HCEC 1CT (cell line): ENCODE data around the gene NPIPA1.
"Not testable (repeated sequence)": the region's sequence is repeated elsewhere in the genome, so short reads cannot be mapped to it uniquely, and the experiment has no call there.

Experiments
- DNase-seq: peaks from one replicate; pipeline ENCODE4 v3.0.0-alpha.2; 2017

NPIPA1 gene

DNA sequence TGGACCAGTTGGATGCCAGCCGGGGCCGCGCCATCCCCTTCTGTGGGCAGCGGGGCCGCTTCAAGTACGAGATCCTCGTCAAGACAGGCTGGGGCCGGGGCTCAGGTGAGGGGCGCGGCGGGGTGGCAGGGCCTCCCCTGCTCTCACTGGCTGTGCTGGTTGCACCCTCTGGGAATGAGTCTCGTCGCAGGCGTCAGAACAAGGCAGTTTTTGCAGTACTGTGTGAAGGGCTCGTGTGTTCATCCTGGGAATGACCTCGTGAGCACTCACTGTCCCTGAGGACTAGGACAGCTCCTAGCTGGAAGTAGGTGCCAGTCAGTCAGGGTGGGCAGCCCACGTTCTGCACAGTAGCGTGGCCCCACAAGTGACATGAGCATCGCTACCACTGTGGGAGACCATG, 6.3 kb upstream of the NPIPA1 start:
- DNase-seq: not testable (repeated sequence)

DNA sequence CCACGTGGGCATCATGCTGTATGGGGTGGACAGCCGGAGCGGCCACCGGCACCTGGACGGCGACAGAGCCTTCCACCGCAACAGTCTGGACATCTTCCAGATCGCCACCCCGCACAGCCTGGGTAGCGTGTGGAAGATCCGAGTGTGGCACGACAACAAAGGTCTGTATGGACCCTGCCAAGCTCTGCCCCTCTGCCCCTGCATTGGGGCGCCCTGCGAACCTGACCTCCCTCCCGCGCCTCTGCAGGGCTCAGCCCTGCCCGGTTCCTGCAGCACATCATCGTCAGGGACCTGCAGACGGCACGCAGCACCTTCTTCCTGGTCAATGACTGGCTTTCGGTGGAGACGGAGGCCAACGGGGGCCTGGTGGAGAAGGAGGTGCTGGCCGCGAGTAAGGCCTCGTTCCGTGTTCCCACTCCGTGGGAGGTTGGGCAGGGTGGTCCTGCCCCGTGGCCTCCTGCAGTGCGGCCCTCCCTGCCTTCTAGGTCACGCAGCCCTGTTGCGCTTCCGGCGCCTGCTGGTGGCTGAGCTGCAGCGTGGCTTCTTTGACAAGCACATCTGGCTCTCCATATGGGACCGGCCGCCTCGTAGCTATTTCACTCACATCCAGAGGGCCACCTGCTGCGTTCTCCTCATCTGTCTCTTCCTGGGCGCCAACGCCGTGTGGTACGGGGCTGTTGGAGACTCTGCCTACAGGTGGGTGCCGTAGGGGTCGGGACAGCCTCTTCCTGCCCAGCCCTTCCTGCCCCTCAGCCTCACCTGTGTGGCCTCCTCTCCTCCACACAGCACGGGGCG, 4.5 kb upstream of the NPIPA1 start:
- DNase-seq: not testable (repeated sequence)

DNA sequence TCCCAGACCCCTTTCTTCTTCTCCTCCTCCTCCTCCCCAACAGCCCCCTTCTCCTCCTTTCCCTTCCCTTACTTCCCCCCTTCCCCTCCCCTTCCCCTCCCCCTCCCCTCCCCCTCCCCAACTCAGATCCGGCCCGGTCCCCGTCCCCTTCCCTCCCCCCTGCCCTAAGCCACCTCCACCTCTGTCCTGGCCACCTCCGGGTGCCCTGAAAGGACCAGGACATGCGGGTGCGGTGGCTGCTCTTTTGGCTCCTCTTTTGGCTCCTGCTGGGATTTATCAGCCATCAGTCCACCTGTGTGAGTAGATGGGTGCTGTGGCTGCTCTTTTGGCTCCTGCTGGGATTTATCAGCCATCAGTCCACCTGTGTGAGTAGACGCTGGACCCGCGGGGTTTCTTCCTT, 751 bp downstream of the NPIPA1 start:
- DNase-seq: not testable (repeated sequence)

DNA sequence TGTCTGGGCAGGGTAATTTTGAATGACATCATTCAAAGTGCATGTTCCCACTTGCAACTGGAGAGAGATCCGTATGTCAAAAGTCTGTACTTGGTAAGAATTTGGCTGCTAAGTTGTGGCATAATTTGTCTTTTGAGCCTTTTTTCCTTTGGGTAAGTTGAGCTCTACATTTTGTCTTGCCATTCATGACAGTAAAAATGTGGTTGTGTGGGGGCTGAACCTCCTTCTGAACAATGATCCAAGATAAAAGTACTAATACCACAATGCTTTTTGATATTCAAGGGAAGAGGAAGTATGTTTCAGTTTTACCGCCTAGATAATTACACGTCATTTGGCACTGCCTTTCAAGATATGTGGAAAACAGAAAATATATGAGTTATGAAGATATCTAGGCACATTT, 5.4 kb downstream of the NPIPA1 start:
- not testable (repeated sequence) for DNase-seq

DNA sequence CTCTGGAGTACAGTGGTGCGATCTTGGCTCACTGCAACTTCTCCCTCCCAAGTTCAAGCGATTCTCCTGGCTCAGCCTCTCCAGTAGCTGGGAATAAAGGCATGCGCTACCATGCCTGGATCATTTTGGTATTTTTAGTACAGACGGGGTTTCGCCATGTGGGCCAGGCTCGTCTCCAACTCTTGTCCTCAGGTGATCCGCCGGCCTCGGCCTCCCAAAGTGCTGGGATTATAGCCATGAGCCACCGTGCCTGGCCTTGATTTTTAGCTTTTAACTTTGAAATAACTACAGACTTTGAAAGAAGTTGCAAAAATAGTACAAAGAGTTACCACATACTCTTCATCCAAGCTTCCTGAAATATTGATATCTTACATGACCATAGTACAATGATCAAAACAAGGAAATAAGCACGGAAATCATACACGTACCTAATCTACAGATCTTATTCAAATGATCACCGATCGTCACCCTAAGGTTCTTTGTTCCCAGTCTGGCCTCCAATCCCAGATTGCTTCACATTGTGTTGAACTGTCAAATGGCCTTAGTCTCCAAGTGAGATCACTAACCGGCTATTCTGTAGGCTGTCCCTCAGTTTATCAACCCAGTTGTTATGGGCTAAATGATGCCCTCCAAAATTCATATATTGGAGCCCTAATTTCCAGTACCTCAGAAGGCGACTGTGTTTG, 18.4 kb downstream of the NPIPA1 start:
- no peak for DNase-seq

DNA sequence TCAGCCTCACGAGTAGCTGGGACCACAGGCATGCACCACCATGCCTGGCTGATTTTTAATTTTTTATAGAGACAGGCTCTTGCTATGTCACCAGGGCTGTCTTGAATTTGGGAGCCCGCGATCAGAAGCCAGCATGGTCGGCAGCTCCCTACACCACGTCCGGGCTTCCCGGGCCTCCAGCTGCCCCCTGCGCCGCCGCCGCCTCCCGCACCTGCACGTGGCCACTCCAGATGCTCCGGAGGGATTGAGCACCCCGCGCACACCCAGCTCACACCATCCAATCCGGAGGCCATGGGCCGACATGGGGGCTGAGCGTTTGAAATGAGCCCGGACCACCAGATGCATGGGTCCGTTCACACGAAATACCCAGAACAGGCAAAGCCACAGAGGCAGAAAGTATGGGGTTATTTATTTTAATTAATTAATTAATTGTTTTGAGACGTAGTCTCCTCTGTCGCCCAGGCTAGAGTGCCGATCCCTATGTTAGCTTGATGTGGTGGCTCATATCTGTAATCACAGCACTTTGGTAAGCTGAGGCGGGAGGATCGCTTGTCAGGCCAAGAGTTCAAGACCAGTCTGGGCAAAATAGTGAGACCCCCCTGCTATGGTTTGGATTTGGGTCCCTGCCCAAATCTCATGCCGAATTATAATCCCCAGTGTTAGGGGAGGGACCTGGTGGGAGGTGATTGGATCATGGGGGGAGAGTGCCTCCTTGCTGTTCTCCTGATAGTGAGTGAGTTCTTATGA, 20.5 kb downstream of the NPIPA1 start:
- DNase-seq: no peak

DNA sequence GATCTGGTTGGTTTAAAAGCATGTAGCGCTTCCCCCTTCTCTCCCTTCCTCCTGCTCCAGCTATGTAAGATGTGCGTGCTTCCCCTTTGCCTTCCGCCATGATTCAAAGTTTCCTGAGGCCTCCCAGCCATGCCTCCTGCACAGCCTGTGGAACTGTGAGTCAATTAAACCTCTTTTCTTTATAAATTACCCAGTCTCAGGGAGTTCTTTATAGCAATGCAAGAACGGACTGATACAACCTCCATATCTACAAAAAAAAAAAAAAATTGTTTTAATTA, 21.0 kb downstream of the NPIPA1 start:
- no peak for DNase-seq

DNA sequence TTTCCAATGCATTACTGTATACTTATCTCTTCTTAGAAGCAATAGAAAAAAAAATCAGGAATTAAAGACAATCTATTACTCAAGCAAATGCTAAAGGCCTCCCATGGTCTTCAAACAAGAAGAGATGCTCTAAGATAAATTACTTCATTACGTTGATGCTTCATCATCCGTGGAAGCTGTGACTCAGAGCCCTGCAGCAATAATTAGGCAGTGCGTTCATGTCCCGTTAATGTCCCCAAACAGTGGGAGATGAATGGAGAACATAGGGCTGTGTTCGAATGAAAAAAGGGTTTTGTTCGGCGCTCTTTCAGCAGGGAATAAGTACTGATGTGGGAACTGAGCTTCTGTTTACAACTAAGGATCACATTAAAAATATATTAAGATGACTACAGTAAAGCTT, 21.7 kb downstream of the NPIPA1 start:
- no peak for DNase-seq

DNA sequence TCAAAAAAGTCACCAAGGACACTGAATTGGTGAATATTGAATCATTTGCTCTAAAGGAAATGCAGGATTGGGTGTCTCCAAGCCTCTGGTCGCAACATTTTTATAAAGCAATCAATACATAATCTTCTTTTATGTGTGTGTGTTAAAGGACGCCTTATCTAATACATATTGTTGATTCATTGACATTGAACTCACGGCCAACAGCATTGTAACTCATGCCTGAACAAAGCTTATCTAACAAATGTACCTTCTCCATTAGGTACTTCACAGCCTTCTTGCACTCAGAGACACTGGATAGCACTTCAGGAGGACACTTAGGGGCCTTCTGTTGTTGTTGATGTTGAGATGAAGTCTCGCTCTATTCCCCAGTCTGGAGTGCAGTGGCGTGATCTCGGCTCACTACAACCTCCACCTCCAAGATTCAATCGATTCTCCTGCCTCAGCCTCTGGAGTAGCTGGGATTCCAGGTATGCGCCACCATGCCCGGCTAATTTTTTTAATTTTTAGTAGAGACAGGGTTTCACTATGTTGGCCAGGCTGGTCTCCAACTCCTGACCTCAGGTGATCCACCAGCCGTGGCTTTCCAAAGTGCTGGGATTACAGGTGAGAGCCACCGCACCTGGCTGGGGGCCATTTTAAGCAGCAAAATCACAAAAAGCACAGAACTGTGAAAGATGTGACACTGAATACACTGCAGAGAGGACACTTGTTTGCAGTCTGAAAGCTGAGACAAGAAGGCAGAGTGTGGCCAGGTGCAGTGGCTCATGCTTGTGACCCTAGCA, 24.4 kb downstream of the NPIPA1 start:
- no peak for DNase-seq

DNA sequence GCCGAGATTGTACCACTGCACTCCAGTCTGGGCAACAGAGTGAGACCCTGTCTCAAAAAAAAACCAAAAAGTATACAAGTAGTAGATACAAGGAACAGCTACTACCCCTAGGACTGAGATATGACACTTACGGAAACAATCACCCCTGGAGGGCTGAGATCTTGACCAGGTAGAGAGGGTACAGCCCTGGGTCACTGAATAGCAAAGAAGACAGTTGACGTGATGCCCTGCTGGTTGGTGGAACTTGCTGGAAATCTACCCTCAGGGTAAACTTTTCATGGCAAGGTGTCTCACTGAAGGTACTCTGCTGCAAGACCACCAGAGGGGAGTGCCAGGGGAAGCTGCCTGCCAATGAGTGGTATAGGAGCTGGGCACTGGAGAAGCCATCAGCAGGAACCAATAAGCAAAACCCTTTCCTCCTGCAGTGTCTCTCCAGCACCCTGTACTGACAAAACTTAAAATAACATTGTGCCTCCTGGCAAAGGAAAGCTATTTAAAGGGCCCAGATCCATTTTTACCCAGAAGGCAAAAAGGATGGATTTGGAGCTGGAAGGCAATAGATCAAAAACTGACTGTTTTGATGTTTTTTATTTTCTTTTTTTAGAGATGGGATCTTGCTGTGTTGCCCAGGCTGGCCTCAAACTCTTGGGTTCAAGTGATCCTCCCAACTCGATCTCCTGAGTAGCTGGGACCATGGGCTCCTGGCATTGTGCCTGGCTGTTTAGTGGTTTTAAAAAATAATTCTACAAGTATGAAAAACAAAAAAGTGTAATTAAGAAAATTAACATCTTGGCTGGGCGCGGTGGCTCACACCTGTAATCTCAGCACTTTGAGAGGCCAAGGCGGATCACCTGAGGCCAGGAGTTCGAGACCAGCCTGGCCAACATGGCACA, 26.3 kb downstream of the NPIPA1 start:
- DNase-seq: no peak

DNA sequence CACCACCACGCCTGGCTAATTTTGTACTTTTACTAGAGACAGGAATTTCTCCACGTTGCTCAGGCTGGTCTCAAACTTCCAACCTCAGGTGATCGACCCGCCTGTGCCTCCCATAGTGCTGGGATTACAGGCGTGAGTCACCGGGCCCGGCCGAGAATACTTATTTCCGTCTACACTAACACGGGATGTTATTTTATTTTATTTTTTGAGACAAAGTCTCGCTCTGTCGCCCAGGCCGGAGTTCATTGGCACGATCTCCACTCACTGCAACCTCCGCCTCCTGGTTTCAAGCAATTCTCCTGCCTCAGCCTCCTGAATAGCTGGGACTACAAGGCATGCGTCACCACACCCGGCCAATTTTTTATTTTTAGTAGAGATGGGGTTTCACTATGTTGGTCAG, 28.1 kb downstream of the NPIPA1 start:
- DNase-seq: no peak

DNA sequence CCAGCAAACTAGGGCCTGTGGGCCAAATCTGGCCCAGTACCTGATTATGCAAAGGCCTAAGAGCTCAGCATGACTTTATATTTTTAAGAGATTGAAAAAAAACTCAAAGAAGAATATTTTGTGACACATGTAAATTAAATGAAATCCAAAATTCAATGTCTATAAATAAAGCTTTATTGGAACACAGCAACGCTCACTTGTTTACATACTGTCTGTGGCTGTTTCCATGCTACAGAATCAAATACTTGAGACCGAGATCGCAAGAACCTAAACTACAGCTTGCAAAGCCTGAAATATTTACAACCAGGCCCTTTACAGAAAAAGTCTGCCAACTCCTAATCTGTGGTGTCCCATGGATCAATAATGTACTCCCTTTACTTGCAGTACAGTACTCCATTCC, 32.6 kb downstream of the NPIPA1 start:
- not testable (repeated sequence) for DNase-seq

DNA sequence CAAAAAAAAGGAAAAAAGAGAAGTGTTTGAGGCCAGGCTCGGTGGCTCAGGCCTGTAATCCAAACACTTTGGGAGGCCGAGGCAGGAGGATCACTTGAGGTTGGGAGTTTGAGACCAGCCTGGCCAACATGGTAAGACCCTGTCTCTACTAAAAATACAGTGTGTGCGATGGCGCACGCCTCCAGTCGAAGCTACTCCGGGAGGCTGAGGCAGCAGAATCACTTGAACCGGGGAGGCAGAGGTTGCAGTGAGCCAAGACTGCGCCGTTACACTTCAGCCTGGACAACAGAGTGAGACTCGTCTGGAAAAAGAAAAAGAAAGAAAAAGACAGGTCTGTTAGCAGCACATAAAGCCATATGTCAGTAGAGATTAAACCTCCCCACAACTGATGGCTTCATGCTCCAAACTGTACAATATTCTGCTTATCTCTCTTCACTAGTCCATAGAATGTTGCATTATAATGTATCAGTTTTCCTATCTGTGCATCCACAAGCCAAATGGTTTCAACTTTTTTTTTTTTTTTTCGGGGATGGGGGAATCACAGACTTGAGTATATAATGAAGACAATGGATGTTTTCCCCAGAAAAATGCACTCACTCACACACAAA, 34.5 kb downstream of the NPIPA1 start:
- not testable (repeated sequence) for DNase-seq

DNA sequence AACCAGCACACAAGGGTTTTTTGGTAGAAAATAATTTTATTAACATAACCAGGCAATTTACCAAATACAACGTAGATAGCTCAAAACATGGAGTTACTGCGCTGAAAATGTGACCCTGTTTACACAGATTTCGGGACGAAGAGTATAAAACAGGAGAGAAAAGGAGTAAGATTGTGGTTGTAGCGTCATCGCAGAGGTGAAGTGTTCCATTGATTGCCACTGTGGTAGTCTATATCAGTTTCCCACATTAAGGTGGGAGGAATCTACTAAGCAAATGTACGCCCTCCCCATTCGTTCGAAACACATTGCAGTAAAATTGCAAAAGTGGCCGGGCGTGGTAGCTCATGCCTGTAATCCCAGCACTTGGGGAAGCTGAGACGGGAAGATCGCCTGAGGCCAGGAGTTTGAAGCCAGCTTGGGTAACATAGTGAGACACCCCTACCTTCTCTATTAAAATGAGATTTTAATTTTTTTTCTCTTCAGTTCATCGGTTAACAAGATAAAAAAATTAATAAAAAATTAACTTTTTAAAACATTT, 36.6 kb downstream of the NPIPA1 start:
- DNase-seq: not testable (repeated sequence)

DNA sequence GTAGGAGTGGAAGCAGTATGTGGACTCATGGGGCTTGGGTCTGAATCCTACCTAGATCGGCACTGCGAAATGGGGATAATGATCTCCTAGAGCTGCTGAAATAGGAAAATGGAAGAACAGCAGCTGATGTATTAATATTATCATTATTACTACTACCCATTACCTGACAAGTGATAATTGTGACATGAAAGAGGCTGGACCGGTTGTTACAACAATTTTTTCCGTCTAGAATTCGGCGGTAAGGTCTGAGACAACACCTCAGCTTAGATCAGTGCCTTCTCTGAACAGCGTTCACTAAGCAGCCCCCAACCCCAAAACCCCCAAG, 37.0 kb downstream of the NPIPA1 start:
- not testable (repeated sequence) for DNase-seq

DNA sequence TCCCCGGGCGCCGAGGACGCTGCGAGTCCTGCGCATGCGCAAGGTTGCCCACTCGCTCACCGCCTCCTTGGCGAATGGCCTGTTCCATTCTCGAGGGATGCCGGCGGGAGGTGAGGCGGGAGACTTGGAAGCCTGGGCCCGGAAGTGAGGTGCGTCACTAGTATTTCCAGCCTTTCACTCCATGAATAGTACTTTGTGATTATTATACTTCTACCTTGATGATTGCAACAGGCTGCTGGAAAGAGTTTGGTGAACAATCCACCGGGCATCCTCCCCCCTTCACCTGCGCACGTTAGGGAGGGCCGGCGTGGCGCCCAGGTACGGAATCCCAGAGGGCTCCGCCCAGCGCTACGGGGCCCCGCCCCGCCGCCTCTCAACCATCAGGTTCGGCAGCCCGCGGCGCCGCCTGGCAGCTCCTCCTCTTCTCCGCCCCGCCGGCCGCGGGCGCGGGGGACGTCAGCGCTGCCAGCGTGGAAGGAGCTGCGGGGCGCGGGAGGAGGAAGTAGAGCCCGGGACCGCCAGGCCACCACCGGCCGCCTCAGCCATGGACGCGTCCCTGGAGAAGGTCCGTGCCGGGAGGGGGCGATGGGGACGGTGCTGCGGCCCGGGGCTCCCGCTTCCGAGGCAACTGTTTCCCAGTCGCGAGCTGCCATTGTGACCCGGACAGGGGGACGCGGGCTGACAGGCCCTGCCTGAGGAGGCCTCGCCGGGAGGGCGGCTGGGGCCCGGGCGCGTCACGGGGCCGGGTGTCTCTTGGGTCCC, 37.6 kb downstream of the NPIPA1 start, which contains the start of gene PDXDC1:
PDXDC1 (plus strand) TSS at position 371 of the 762 bp plus-strand sequence; CDS start at position 545, 174 bp downstream.
- peak; percentile 87 for DNase-seq

DNA sequence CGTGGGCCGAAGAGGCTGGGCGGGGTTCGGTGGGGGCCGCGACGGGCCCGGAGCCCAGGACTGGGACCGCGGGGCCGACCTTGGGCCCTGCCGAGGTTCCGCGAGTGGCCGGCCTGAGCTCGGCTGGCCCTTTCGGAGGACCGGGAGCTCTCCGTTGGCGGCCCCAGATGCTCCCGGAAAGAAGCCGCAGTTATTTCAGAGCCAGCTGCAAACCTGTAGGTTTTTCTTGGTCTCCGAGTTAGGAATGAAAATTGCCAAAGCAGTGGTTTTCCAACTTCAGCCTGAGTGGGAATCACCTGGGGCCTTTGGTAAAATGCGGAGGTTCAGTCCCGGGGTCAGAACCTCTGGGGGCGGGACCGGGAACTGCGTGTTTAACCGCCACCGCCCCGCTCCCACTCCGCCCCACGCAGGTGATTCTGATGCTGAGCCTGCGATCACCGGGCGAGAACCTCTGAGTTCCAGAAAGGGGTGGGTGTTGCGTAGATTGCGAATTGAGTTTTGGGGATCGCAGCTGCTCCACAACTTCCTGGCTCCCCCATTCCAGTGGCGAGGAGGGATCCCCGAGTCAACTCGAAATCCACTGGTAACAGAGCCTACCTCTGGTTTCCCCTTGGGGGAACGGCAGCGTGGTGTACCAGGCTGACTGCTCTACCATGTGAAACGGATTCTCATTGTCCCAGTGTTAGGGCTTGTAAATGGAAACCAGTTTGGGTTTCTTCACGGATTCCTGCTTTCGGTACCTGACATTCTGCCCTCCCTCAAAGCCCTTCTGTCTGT, 38.4 kb downstream of the NPIPA1 start:
- DNase-seq: peak; percentile 16

DNA sequence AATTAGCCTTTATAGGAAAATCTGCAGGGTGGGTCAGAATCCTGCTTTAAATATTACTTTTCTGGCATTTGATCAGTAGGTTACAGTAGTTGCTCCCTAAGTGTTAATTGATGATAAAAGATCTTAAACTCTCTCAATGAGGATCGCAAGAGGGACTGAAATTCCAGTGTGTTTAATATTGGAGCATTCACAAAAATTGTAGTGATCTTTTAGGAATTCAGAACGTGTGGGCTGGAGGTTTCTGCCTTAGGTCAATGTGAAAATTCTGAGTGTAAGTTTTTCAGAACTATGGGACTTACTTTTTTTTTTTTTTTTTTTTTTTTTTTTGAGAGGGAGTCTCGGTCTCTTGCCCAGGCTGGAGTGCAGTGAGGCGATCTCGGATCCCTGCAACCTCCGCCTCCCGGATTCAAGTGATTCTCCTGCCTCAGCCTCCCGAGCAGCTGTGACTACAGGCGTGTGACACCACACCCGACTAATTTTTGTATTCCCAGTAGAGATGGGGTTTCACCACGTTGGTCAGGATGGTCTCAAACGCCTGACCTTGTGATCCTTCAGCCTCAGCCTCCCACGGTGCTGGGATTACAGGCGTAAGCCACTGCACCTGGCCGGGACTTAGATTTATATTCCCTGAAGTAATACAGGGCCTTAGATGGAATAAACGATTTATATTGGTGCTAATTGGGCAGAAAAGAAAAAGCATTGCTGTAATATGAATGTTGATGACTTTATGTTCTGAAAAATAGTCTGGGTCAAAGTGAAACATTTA, 39.9 kb downstream of the NPIPA1 start:
- not testable (repeated sequence) for DNase-seq

DNA sequence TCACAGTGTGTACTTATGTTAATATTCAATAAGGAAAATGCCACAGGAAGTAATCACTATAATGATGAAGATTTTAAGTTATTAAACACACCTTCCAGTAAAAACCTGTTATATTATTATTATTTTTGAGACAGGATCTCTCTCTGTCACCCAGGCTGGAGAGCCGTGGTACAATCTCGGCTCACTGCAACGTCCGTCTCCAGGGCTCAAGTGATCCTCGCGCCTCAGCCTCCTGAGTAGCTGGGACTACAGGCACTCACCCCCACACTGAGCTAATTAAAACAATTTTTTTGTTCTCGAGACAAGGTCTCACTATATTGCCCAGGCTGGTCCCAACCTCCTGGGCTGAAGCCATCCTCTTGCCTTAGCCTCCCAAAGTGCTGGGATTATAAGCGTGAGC, 41.0 kb downstream of the NPIPA1 start:
- DNase-seq: not testable (repeated sequence)
